ENCODE results near the gene ANKRD55. TPM values are rescaled to one million over a fixed set of nuclear protein-coding genes. Genes with fewer than 3 reads are reported as not detected.
A peak's percentile ranks its signal among the peaks of the same experiment; 100 is the strongest.
"Not testable (repeated sequence)": the region's sequence is repeated elsewhere in the genome, so short reads cannot be mapped to it uniquely, and the experiment has no call there.

ANKRD55 gene
- total RNA-seq, 3 donors from 2014 or later (not counting 1 experiment from before 2014, with no cell fraction given): 0.88 TPM; not detected in 2

- TF ChIP-seq CTCF (IDR thresholded peaks at IDR 0.05): no peak
- no peaks in the 10 kb centered on the region for H3K4me1 ChIP-seq (ENCODE audit: control insufficient read depth, insufficient read depth, low read length)
- no peak overlapping the region for H3K27ac ChIP-seq (ENCODE audit: low read length)
- WGBS (ENCODE audit: insufficient coverage): 93% methylated on average over 6 of the region's 6 CpGs
- H3K4me1 Mint-ChIP-seq: no peaks in the 10 kb centered on the region
- H3K27me3 ChIP-seq (ENCODE audit: control insufficient read depth, insufficient read depth, low read length): no peaks in the 10 kb centered on the region
- DNase-seq: peak in 1 of 2 donors; percentile 9
- intact Hi-C loops (cut with micrococcal nuclease): loop anchor here (1.0 to 5.0 kb wide), 2 partner anchors 333 to 568 kb away; no protein-coding TSS in a partner anchor
- no peak overlapping the region for H3K4me3 ChIP-seq (ENCODE audit: low read length)
- no peaks in the 10 kb centered on the region for H3K9me3 ChIP-seq (ENCODE audit: control insufficient read depth, insufficient read depth, low read length)
- no peak overlapping the region for H3K4me3 Mint-ChIP-seq
- no peak overlapping the region for H3K27ac Mint-ChIP-seq
- H3K27me3 Mint-ChIP-seq (ENCODE audit: low read depth in 2 of 2): peaks cover 7 to 19% of the 10 kb centered on the region in 2 donors
- H3K9me3 Mint-ChIP-seq: no peaks in the 10 kb centered on the region
- ATAC-seq: no peak
- H3K36me3 Mint-ChIP-seq: no peaks in the 10 kb centered on the region
- H3K36me3 ChIP-seq (ENCODE audit: control insufficient read depth, insufficient read depth, low read length): no peaks in the 10 kb centered on the region
Measured at GRCh38 chr5:56270058-56270457, 36.9 kb upstream of the ANKRD55 start.

GRCh38 chr5:56269216-56269927 is 36.2 kb upstream of the ANKRD55 start:
- H3K36me3 ChIP-seq (ENCODE audit: control insufficient read depth, insufficient read depth, low read length): no peaks in the 10 kb centered on the region
- intact Hi-C loops (cut with micrococcal nuclease): no loop called here
- no peaks in the 10 kb centered on the region for H3K4me1 ChIP-seq (ENCODE audit: control insufficient read depth, insufficient read depth, low read length)
- H3K4me3 ChIP-seq (ENCODE audit: low read length): no peak overlapping the region
- no peak overlapping the region for H3K4me3 Mint-ChIP-seq
- no peaks in the 10 kb centered on the region for H3K9me3 Mint-ChIP-seq
- H3K27me3 Mint-ChIP-seq (ENCODE audit: low read depth in 2 of 2): peaks cover 7 to 19% of the 10 kb centered on the region in 2 donors
- 68% methylated on average over 6 of the region's 6 CpGs for WGBS (ENCODE audit: insufficient coverage)
- H3K27me3 ChIP-seq (ENCODE audit: control insufficient read depth, insufficient read depth, low read length): no peaks in the 10 kb centered on the region
- no peaks in the 10 kb centered on the region for H3K9me3 ChIP-seq (ENCODE audit: control insufficient read depth, insufficient read depth, low read length)
- ATAC-seq: peak in 1 of 3 donors; percentile 35
- H3K27ac ChIP-seq (ENCODE audit: low read length): no peak overlapping the region
- DNase-seq: peak in 1 of 2 donors; percentile 63
- no peaks in the 10 kb centered on the region for H3K4me1 Mint-ChIP-seq
- no peak for TF ChIP-seq CTCF (IDR thresholded peaks at IDR 0.05)
- no peaks in the 10 kb centered on the region for H3K36me3 Mint-ChIP-seq
- H3K27ac Mint-ChIP-seq: no peak overlapping the region

GRCh38 chr5:56268707-56269106 is 35.6 kb upstream of the ANKRD55 start:
- H3K4me3 Mint-ChIP-seq; H3K36me3 Mint-ChIP-seq; H3K36me3 ChIP-seq (ENCODE audit: control insufficient read depth, insufficient read depth, low read length); H3K27me3 ChIP-seq (ENCODE audit: control insufficient read depth, insufficient read depth, low read length); H3K27ac ChIP-seq (ENCODE audit: low read length); H3K9me3 Mint-ChIP-seq; H3K27ac Mint-ChIP-seq; DNase-seq; H3K4me1 Mint-ChIP-seq; H3K4me1 ChIP-seq (ENCODE audit: control insufficient read depth, insufficient read depth, low read length); intact Hi-C loops (cut with micrococcal nuclease); ATAC-seq; H3K4me3 ChIP-seq (ENCODE audit: low read length); H3K9me3 ChIP-seq (ENCODE audit: control insufficient read depth, insufficient read depth, low read length): not testable (repeated sequence)
- peaks cover 7 to 19% of the 10 kb centered on the region in 2 donors for H3K27me3 Mint-ChIP-seq (ENCODE audit: low read depth in 2 of 2)
- 100% methylated on average over 1 of the region's 3 CpGs for WGBS (ENCODE audit: insufficient coverage)

GRCh38 chr5:56267856-56268255 is 34.7 kb upstream of the ANKRD55 start:
- Histone ChIP-seq H3K4me1 (ENCODE audit: control insufficient read depth, insufficient read depth, low read length) (no peaks in the 10 kb centered on the region), H3K36me3 (ENCODE audit: control insufficient read depth, insufficient read depth, low read length) (no peaks in the 10 kb centered on the region), H3K27me3 (ENCODE audit: control insufficient read depth, insufficient read depth, low read length) (no peaks in the 10 kb centered on the region), H3K27ac (ENCODE audit: low read length) (no peak overlapping the region), H3K4me3 (ENCODE audit: low read length) (no peak overlapping the region), H3K9me3 (ENCODE audit: control insufficient read depth, insufficient read depth, low read length) (no peaks in the 10 kb centered on the region)
- Mint-ChIP-seq H3K27me3 (ENCODE audit: low read depth in 2 of 2) (peaks cover 7 to 19% of the 10 kb centered on the region in 2 donors), H3K36me3 (no peaks in the 10 kb centered on the region), H3K4me3 (no peak overlapping the region), H3K9me3 (no peaks in the 10 kb centered on the region), H3K4me1 (no peaks in the 10 kb centered on the region), H3K27ac (no peak overlapping the region)
- no peak for TF ChIP-seq CTCF (IDR thresholded peaks at IDR 0.05)
- DNase-seq: no peak
- no peak for ATAC-seq
- 87% methylated on average over 3 of the region's 3 CpGs for WGBS (ENCODE audit: insufficient coverage)
- intact Hi-C loops (cut with micrococcal nuclease): no loop called here
